ENCODE data around the gene HELZ.

GRCh38 chr17:67095803-67096202 is 149.2 kb downstream of the HELZ start:
- TF ChIP-seq CTCF (IDR thresholded peaks at IDR 0.05; ENCODE audit: extremely low read depth in 1 of 2, insufficient read depth in 1 of 2, low read depth in 1 of 2, low read length in 2 of 2), result no peak
- TF ChIP-seq GATA2 (IDR thresholded peaks at IDR 0.05; ENCODE audit: insufficient read depth, insufficient read length, low read depth, low read length), result no peak
- no peak for TF ChIP-seq POLR2A (IDR thresholded peaks at IDR 0.05; ENCODE audit: low read depth, low read length)
